ENCODE data around the gene RPL10. TPM values are rescaled to one million over a fixed set of nuclear protein-coding genes. Genes with fewer than 3 reads are reported as not detected.

The RPL10 gene
- polyA plus RNA-seq, 1 experiment: 3,912 TPM

GRCh38 chrX:154376774-154377173, 21.4 kb upstream of the RPL10 start:
- ChIA-PET CTCF (no interaction called here), POLR2A (no interaction called here)
- DNase-seq (ENCODE audit: low read depth, low spot score): no peak
- Histone ChIP-seq H3K4me3 (ENCODE audit: low read depth, low read length) (no peak overlapping the region), H3K9me3 (ENCODE audit: control insufficient read depth, insufficient read depth, low read length) (no peaks in the 10 kb centered on the region), H3K27me3 (ENCODE audit: control insufficient read depth, insufficient read depth, low read length) (no peaks in the 10 kb centered on the region), H3K27ac (ENCODE audit: low read depth, low read length) (peak overlapping the region; percentile 57)
- TF ChIP-seq CTCF (IDR thresholded peaks at IDR 0.05; ENCODE audit: low read depth, low read length): no peak

- POLR2A ChIA-PET: interaction anchor here (0.6 to 1.5 kb wide), 2 partner anchors 8 to 67 kb away, joined by 4 to 16 read pairs; no protein-coding TSS in a partner anchor
- H3K27me3 ChIP-seq (ENCODE audit: control insufficient read depth, insufficient read depth, low read length): no peaks in the 10 kb centered on the region
- no peak for TF ChIP-seq CTCF (IDR thresholded peaks at IDR 0.05; ENCODE audit: low read depth, low read length)
- H3K27ac ChIP-seq (ENCODE audit: low read depth, low read length): peak overlapping the region; percentile 68
- no peak for DNase-seq (ENCODE audit: low read depth, low spot score)
- H3K9me3 ChIP-seq (ENCODE audit: control insufficient read depth, insufficient read depth, low read length): no peaks in the 10 kb centered on the region
- CTCF ChIA-PET: no interaction called here
- H3K4me3 ChIP-seq (ENCODE audit: low read depth, low read length): peak overlapping the region; percentile 54
Measured at GRCh38 chrX:154378059-154378798, 19.9 kb upstream of the RPL10 start.

- peak within 1 kb of the TSS; percentile 63 for H3K4me3 ChIP-seq (ENCODE audit: low read depth, low read length)
- H3K9me3 ChIP-seq (ENCODE audit: control insufficient read depth, insufficient read depth, low read length): no peaks in the 10 kb centered on the region
- peak; percentile 95 for DNase-seq (ENCODE audit: low read depth, low spot score)
- no peaks in the 10 kb centered on the region for H3K27me3 ChIP-seq (ENCODE audit: control insufficient read depth, insufficient read depth, low read length)
- ChIA-PET POLR2A (interaction anchor here (0.6 to 1.5 kb wide), 2 partner anchors 9 to 66 kb away, joined by 4 to 16 read pairs; no protein-coding TSS in a partner anchor), CTCF (no interaction called here)
- H3K27ac ChIP-seq (ENCODE audit: low read depth, low read length): peak within 1 kb of the TSS; percentile 86
- no peak for TF ChIP-seq CTCF (IDR thresholded peaks at IDR 0.05; ENCODE audit: low read depth, low read length)
Measured at GRCh38 chrX:154378799-154379568, 19.2 kb upstream of the RPL10 start, which contains the start of gene EMD. EMD (plus strand) TSS chrX:154379295; CDS start chrX:154379485, 190 bp downstream.

GRCh38 chrX:154379569-154379951, 18.6 kb upstream of the RPL10 start:
- POLR2A ChIA-PET: interaction anchor here (1.5 kb wide), 1 partner anchor 10 kb away, joined by 16 read pairs; no protein-coding TSS in a partner anchor
- Histone ChIP-seq H3K4me3 (ENCODE audit: low read depth, low read length) (peak overlapping the region; percentile 63), H3K27me3 (ENCODE audit: control insufficient read depth, insufficient read depth, low read length) (no peaks in the 10 kb centered on the region), H3K9me3 (ENCODE audit: control insufficient read depth, insufficient read depth, low read length) (no peaks in the 10 kb centered on the region), H3K27ac (ENCODE audit: low read depth, low read length) (peak overlapping the region; percentile 86)
- DNase-seq (ENCODE audit: low read depth, low spot score): no peak
- CTCF ChIA-PET: no interaction called here
- no peak for TF ChIP-seq CTCF (IDR thresholded peaks at IDR 0.05; ENCODE audit: low read depth, low read length)

GRCh38 chrX:154380153-154380552, 18.0 kb upstream of the RPL10 start:
- no peak for TF ChIP-seq CTCF (IDR thresholded peaks at IDR 0.05; ENCODE audit: low read depth, low read length)
- Histone ChIP-seq H3K4me3 (ENCODE audit: low read depth, low read length) (peak overlapping the region; percentile 63), H3K27me3 (ENCODE audit: control insufficient read depth, insufficient read depth, low read length) (no peaks in the 10 kb centered on the region), H3K27ac (ENCODE audit: low read depth, low read length) (peak overlapping the region; percentile 11), H3K9me3 (ENCODE audit: control insufficient read depth, insufficient read depth, low read length) (no peaks in the 10 kb centered on the region)
- ChIA-PET CTCF (no interaction called here), POLR2A (interaction anchor here (1.0 to 1.5 kb wide), 2 partner anchors 9 to 10 kb away, joined by 5 to 16 read pairs; no protein-coding TSS in a partner anchor)
- DNase-seq (ENCODE audit: low read depth, low spot score): no peak

Data from AG04450 (cell line).